Neural cell (in vitro differentiated cells): Measurements from ENCODE around the gene ZMYM3. TPM values are rescaled to one million over a fixed set of nuclear protein-coding genes. Genes with fewer than 3 reads are reported as not detected.

Experiments used
- H2AFZ ChIP-seq: fragments of 200-600, 300-800 bp; sonication (generic), shearing (Covaris generic); 2 replicates; pipeline ENCODE4 v1.6.0; 2014; ENCODE audit warnings: low read depth, mild to moderate bottlenecking, antibody characterized with exemption, low read length, moderate library complexity
- H3F3A ChIP-seq: fragments of 200-600 bp; shearing (Covaris generic); 2 replicates; pipeline ENCODE4 v1.6.1; 2016; ENCODE audit warnings: mild to moderate bottlenecking, moderate library complexity, mixed read lengths, antibody characterized with exemption, low read length; ENCODE audit not compliant: insufficient read depth, poor library complexity, severe bottlenecking
- H3K27ac ChIP-seq: fragments of 200-600, 300-800 bp; sonication (generic), shearing (Covaris generic); 2 replicates; pipeline ENCODE4 v1.5.1; 2014; ENCODE audit warnings: mild to moderate bottlenecking, low read length, moderate library complexity
- H3K27me3 ChIP-seq: fragments of 300-800, 200-600 bp; sonication (generic), shearing (Covaris generic); 2 replicates; pipeline ENCODE4 v1.6.0; 2014; ENCODE audit warnings: mild to moderate bottlenecking, low read depth, low read length, moderate library complexity; ENCODE audit not compliant: insufficient read depth
- H3K36me3 ChIP-seq: fragments of 300-800, 200-600 bp; sonication (generic), shearing (Covaris generic); 2 replicates; pipeline ENCODE4 v1.5.1; 2014; ENCODE audit warnings: mild to moderate bottlenecking, antibody characterized with exemption, low read length, moderate library complexity; ENCODE audit not compliant: insufficient read depth
- H3K4me2 ChIP-seq: fragments of 300-800, 200-600 bp; sonication (generic), shearing (Covaris generic); 2 replicates; pipeline ENCODE4 v1.6.0; 2014; ENCODE audit warnings: mild to moderate bottlenecking, low read length
- H3K4me3 ChIP-seq: fragments of 300-800, 200-600 bp; sonication (generic), shearing (Covaris generic); 2 replicates; pipeline ENCODE4 v1.5.1; 2014; ENCODE audit warnings: mild to moderate bottlenecking, low read length, moderate library complexity
- H3K79me2 ChIP-seq: fragments of 200-600 bp; shearing (Covaris generic); replicated peaks from 2 replicates; pipeline ENCODE4 v1.6.0; 2014; ENCODE audit warnings: mild to moderate bottlenecking, low read length, moderate library complexity; ENCODE audit not compliant: insufficient read depth
- H3K9ac ChIP-seq: fragments of 300-800, 200-600 bp; sonication (generic), shearing (Covaris generic); 2 replicates; pipeline ENCODE4 v1.6.1; 2016; ENCODE audit warnings: mild to moderate bottlenecking, low read length, mixed read lengths
- H3K9me2 ChIP-seq: fragments of 200-600 bp; shearing (Covaris generic); 2 replicates; pipeline ENCODE4 v1.6.1; 2016; ENCODE audit warnings: mild to moderate bottlenecking, low read length, mixed read lengths; ENCODE audit not compliant: insufficient read depth
- H3K9me3 ChIP-seq: fragments of 200-600, 300-800 bp; sonication (generic), shearing (Covaris generic); 2 replicates; pipeline ENCODE4 v1.6.1; 2016; ENCODE audit warnings: mild to moderate bottlenecking, mixed run types, low read length, moderate library complexity, mixed read lengths
- H4K20me1 ChIP-seq: fragments of 200-600 bp; shearing (Covaris generic); 2 replicates; pipeline ENCODE4 v1.6.1; 2016; ENCODE audit warnings: mild to moderate bottlenecking, mixed run types; ENCODE audit not compliant: insufficient read depth
- EP300 ChIP-seq: fragments of 450-650 bp; conservative IDR thresholded peaks from 2 replicates; pipeline ENCODE4 v1.6.1; 2014; ENCODE audit warnings: antibody characterized with exemption, mild to moderate bottlenecking, moderate library complexity; ENCODE audit not compliant: poor library complexity, severe bottlenecking
- EZH2 ChIP-seq: fragments of 200-600, 300-800 bp; shearing (Covaris generic), sonication (generic); IDR thresholded peaks from 2 replicates; pipeline ENCODE4 v1.6.1; 2014; ENCODE audit warnings: antibody characterized with exemption, low read length, borderline replicate concordance, mild to moderate bottlenecking; ENCODE audit not compliant: insufficient read depth, poor library complexity, severe bottlenecking
- MXI1 ChIP-seq: fragments of 450-650 bp; conservative IDR thresholded peaks from 2 replicates; pipeline ENCODE4 v1.6.1; 2014; ENCODE audit warnings: antibody characterized with exemption, mild to moderate bottlenecking; ENCODE audit not compliant: poor library complexity, severe bottlenecking
- POLR2AphosphoS5 ChIP-seq: IDR thresholded peaks from 2 replicates; pipeline ENCODE4 v1.6.1; 2012
- RAD21 ChIP-seq: fragments of 450-650 bp; conservative IDR thresholded peaks from 2 replicates; pipeline ENCODE4 v1.6.1; 2014; ENCODE audit warnings: antibody characterized with exemption, mild to moderate bottlenecking, moderate library complexity
- REST ChIP-seq: IDR thresholded peaks from 2 replicates; pipeline ENCODE4 v1.6.1; 2012; ENCODE audit warnings: borderline replicate concordance
- SMC3 ChIP-seq: fragments of 450-650 bp; conservative IDR thresholded peaks from 2 replicates; pipeline ENCODE4 v1.6.1; 2014; ENCODE audit warnings: antibody characterized with exemption, mild to moderate bottlenecking, moderate library complexity; ENCODE audit not compliant: poor library complexity
- TAF1 ChIP-seq: IDR thresholded peaks from 2 replicates; pipeline ENCODE4 v1.6.1; 2012; ENCODE audit warnings: low read depth
- polyA plus RNA-seq: library from polyadenylated mRNA; depleted of rRNA; stranded (reverse); fragments of >200 nt; gene quantifications from 2 replicates; pipeline ENCODE4 v1.2.3, GENCODE V29; 2014
- TF ChIP-seq, protein P1 (sequence below): fragments of 450-650 bp; IDR thresholded peaks from 2 replicates; pipeline ENCODE4 v1.5.1; 2014; ENCODE audit warnings: antibody characterized with exemption, mild to moderate bottlenecking, moderate library complexity; ENCODE audit not compliant: poor library complexity, severe bottlenecking

ZMYM3 gene
- polyA plus RNA-seq, 1 donor from 2014 or later = 32.8 TPM

DNA sequence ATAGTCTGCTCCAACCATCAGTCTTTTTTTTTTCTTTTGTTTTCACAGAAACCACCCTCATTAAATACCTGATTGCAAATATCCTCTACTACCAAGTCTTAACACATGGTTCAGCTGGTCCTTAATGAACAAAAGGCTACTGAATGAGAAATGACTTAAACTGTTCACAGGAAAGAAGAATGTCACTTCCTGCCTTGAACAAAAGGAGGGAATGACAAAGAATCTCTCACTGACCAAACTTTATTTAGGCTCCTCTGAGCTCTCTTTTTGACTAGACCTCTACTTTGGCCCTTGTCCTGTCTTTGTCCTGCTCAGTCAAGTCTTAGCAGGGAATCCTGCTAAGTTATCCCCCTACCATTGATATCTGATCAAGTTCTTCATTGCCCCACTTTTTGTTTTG, 62.7 kb downstream of the ZMYM3 start:
- H3K9me3 ChIP-seq = no peaks in the 10 kb centered on the region
- H3F3A ChIP-seq = no peaks in the 10 kb centered on the region

More for the DNA sequence above, 62.7 kb downstream of the ZMYM3 start:
- Histone ChIP-seq H2AFZ (no peak overlapping the region), H3K27ac (no peak overlapping the region), H3K36me3 (no peaks in the 10 kb centered on the region), H3K4me3 (no peak overlapping the region), H3K79me2 (no peaks in the 10 kb centered on the region), H4K20me1 (no peaks in the 10 kb centered on the region), H3K9ac (no peak overlapping the region), H3K4me2 (no peak overlapping the region), H3K27me3 (no peaks in the 10 kb centered on the region), H3K9me2 (no peaks in the 10 kb centered on the region)
- TF ChIP-seq EZH2 (no peak), MXI1 (no peak), RAD21 (no peak), REST (no peak), SMC3 (no peak), TAF1 (no peak), EP300 (no peak), POLR2AphosphoS5 (no peak)
- TF ChIP-seq, protein P1, sequence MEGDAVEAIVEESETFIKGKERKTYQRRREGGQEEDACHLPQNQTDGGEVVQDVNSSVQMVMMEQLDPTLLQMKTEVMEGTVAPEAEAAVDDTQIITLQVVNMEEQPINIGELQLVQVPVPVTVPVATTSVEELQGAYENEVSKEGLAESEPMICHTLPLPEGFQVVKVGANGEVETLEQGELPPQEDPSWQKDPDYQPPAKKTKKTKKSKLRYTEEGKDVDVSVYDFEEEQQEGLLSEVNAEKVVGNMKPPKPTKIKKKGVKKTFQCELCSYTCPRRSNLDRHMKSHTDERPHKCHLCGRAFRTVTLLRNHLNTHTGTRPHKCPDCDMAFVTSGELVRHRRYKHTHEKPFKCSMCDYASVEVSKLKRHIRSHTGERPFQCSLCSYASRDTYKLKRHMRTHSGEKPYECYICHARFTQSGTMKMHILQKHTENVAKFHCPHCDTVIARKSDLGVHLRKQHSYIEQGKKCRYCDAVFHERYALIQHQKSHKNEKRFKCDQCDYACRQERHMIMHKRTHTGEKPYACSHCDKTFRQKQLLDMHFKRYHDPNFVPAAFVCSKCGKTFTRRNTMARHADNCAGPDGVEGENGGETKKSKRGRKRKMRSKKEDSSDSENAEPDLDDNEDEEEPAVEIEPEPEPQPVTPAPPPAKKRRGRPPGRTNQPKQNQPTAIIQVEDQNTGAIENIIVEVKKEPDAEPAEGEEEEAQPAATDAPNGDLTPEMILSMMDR = no peak

Other genes starting within 250 kb of the ZMYM3 start
- 71.2 and 91.9 TPM in 2 replicates for gene SNX12, start 185.8 kb downstream of the ZMYM3 start, polyA plus RNA-seq
- 1.9 and 3.1 TPM in 2 replicates for gene FOXO4, start 158.3 kb downstream of the ZMYM3 start, polyA plus RNA-seq
- gene CXorf65, start 147.4 kb downstream of the ZMYM3 start, polyA plus RNA-seq = not detected in 2 replicates
- not detected in 2 replicates for gene IL2RG, start 142.6 kb downstream of the ZMYM3 start, polyA plus RNA-seq
- gene MED12, start 135.5 kb downstream of the ZMYM3 start, polyA plus RNA-seq = 5.6 and 28.2 TPM in 2 replicates
- gene NLGN3, start 109.3 kb downstream of the ZMYM3 start, polyA plus RNA-seq = 11.7 and 20.0 TPM in 2 replicates
- gene GJB1, start 30.9 kb downstream of the ZMYM3 start, polyA plus RNA-seq = 0.18 TPM in 1 of 2 replicates, not detected in the other
- 436 and 444 TPM in 2 replicates for gene NONO, start 29.5 kb upstream of the ZMYM3 start, polyA plus RNA-seq
- 2.8 and 5.4 TPM in 2 replicates for gene ITGB1BP2, start 47.6 kb upstream of the ZMYM3 start, polyA plus RNA-seq
- gene TAF1, start 112.2 kb upstream of the ZMYM3 start, polyA plus RNA-seq = 28.8 and 29.5 TPM in 2 replicates